Endothelial cell of umbilical vein (primary cell): Measurements from ENCODE around the gene TXNDC12.

Experiments
- EZH2 ChIP-seq: IDR thresholded peaks from 2 replicates; pipeline ENCODE4 v1.6.1; 2012; ENCODE audit warnings: borderline replicate concordance, low read depth, mild to moderate bottlenecking, moderate library complexity, low read length, inconsistent platforms; ENCODE audit not compliant: severe bottlenecking
- GATA2 ChIP-seq: IDR thresholded peaks from 2 replicates; pipeline ENCODE4 v1.7.0; 2011; ENCODE audit warnings: low read depth, mild to moderate bottlenecking, moderate library complexity, mixed read lengths, low read length; ENCODE audit not compliant: insufficient read length, insufficient read depth
- JUN ChIP-seq: IDR thresholded peaks from 2 replicates; pipeline ENCODE4 v1.6.1; 2011; ENCODE audit warnings: borderline replicate concordance, low read depth; ENCODE audit not compliant: insufficient read length, insufficient read depth
- MAX ChIP-seq: IDR thresholded peaks from 2 replicates; pipeline ENCODE4 v1.6.1; 2011; ENCODE audit not compliant: insufficient read depth, insufficient read length
- MYC ChIP-seq: IDR thresholded peaks from one replicate; pipeline ENCODE4 v1.6.1; 2011; ENCODE audit warnings: mild to moderate bottlenecking, low read depth, low read length
- POLR2A ChIP-seq: IDR thresholded peaks from 2 replicates; pipeline ENCODE4 v1.6.1; 2012; ENCODE audit warnings: low read depth, mild to moderate bottlenecking, control low read depth, low read length
- POLR2AphosphoS5 ChIP-seq: IDR thresholded peaks from 2 replicates; pipeline ENCODE4 v1.6.1; 2012; ENCODE audit warnings: low read depth, mild to moderate bottlenecking, control low read depth, low read length, moderate library complexity; ENCODE audit not compliant: insufficient read depth
- TF ChIP-seq, protein P1 (sequence below), 2 donors: IDR thresholded peaks; 1 replicate in 1 of 2; 2 replicates in 1 of 2; pipeline ENCODE4 v1.5.1; 2011; ENCODE audit warnings: low read length in 2 of 2, mild to moderate bottlenecking in 2 of 2, moderate library complexity in 2 of 2, control low read depth in 1 of 2, inconsistent platforms in 1 of 2, low read depth in 1 of 2; ENCODE audit not compliant: insufficient read depth in 1 of 2; ENCODE audit errors: extremely low read depth in 1 of 2

DNA sequence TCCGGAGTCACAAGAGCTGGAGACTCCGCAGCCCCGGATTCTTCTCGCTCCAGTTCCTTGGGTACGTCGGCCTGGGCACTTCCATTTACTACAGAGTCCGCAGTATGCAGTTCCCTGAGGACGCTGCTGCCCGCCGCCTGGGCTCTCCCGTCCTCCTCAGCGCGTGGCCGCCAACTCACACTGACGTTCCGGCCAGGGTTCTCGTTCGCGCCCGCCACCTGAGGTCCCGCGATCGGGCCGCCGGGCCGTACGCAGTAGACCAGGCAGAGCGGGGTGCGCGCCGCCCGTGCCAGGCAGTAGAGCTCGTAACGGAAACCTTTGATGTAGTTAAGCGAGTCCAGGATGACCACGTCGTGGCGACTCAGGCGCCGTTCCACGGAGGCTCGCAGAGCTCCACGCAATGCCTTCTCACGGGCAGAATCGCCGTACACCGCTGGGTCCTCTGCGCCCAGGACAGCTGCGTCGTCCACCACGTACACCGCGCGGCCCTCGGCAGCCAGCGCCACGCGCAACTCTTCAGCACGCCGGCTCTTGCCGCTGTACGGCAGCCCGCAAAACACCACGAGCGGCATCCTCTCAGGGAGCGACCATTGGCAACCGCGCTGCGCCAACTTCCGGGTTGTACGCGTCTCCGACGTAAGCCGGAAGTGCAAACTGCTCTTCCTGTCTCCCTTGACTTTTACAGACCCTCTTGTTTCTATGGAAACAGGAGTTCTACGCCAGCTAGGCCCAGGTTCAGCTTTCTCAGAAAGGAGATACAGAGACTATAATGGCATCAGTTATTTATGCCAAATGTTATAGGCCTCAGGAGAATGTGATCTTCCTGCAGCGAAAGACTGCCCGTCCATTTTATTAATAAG lies 21.6 kb downstream of the TXNDC12 start, which contains the start of gene KTI12:
- TF ChIP-seq, protein P1, sequence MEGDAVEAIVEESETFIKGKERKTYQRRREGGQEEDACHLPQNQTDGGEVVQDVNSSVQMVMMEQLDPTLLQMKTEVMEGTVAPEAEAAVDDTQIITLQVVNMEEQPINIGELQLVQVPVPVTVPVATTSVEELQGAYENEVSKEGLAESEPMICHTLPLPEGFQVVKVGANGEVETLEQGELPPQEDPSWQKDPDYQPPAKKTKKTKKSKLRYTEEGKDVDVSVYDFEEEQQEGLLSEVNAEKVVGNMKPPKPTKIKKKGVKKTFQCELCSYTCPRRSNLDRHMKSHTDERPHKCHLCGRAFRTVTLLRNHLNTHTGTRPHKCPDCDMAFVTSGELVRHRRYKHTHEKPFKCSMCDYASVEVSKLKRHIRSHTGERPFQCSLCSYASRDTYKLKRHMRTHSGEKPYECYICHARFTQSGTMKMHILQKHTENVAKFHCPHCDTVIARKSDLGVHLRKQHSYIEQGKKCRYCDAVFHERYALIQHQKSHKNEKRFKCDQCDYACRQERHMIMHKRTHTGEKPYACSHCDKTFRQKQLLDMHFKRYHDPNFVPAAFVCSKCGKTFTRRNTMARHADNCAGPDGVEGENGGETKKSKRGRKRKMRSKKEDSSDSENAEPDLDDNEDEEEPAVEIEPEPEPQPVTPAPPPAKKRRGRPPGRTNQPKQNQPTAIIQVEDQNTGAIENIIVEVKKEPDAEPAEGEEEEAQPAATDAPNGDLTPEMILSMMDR (IDR thresholded peaks at IDR 0.05; ENCODE audit: extremely low read depth in 1 of 2, insufficient read depth in 1 of 2, low read depth in 1 of 2, low read length in 2 of 2): no peak
- TF ChIP-seq EZH2: no peak
- TF ChIP-seq POLR2A: peak; percentile 79
- no peak for TF ChIP-seq MAX
- TF ChIP-seq POLR2AphosphoS5: peak; percentile 81
- TF ChIP-seq MYC: no peak
- TF ChIP-seq JUN: no peak
- TF ChIP-seq GATA2: no peak
